GM12878 (cell line): ENCODE data around the gene MICA.

ENCODE experiments used
- CEBPB ChIP-seq, 2 experiments: fragments of 150-350 bp in 1 of 2; IDR thresholded peaks; 2 replicates each; pipeline ENCODE4 v1.6.1; 2012 to 2014; ENCODE audit warnings: low read depth in 2 of 2, low read length in 2 of 2, borderline replicate concordance in 1 of 2, inconsistent platforms in 1 of 2
- CHD2 ChIP-seq: IDR thresholded peaks from 2 replicates; pipeline ENCODE4 v1.6.1; 2011; ENCODE audit warnings: low read depth, low read length, improper control_type of control experiment, borderline replicate concordance
- EP300 ChIP-seq, 2 experiments: fragments of 150-350 bp in 1 of 2; IDR thresholded peaks; 2 replicates each; pipeline ENCODE4 v1.6.1; 2011 to 2012; ENCODE audit warnings: low read depth in 2 of 2, low read length in 2 of 2, borderline replicate concordance in 1 of 2, improper control_type of control experiment in 1 of 2, inconsistent platforms in 1 of 2; ENCODE audit not compliant: control insufficient read depth in 1 of 2
- MXI1 ChIP-seq: fragments of 150-350 bp; IDR thresholded peaks from 2 replicates; pipeline ENCODE4 v1.6.1; 2011; ENCODE audit warnings: low read depth, mild to moderate bottlenecking, inconsistent platforms, low read length, improper control_type of control experiment
- NR2C2 ChIP-seq: IDR thresholded peaks from 2 replicates; pipeline ENCODE4 v1.6.1; 2011; ENCODE audit warnings: borderline replicate concordance, low read depth; ENCODE audit not compliant: control insufficient read depth, insufficient read length
- POLR2A ChIP-seq: IDR thresholded peaks from 2 replicates; pipeline ENCODE4 v1.6.1; 2011; ENCODE audit warnings: low read depth, mild to moderate bottlenecking, low read length
- POLR2AphosphoS5 ChIP-seq: IDR thresholded peaks from 2 replicates; pipeline ENCODE4 v1.6.1; 2011; ENCODE audit warnings: mild to moderate bottlenecking, low read length, inconsistent platforms
- RAD21 ChIP-seq: IDR thresholded peaks from 2 replicates; pipeline ENCODE4 v1.6.1; 2011; ENCODE audit warnings: mild to moderate bottlenecking, low read depth, low read length, moderate library complexity; ENCODE audit not compliant: insufficient read depth
- TBL1XR1 ChIP-seq: IDR thresholded peaks from 2 replicates; pipeline ENCODE4 v1.6.1; 2012; ENCODE audit warnings: low read depth, low read length, improper control_type of control experiment
- TF ChIP-seq, protein P1 (sequence below): fragments of 450-650 bp; IDR thresholded peaks from 2 replicates; pipeline ENCODE4 v1.6.1; 2017; ENCODE audit warnings: mild to moderate bottlenecking, moderate library complexity
- TF ChIP-seq, protein P2 (sequence below), 3 experiments: IDR thresholded peaks in 2 of 3; conservative IDR thresholded peaks in 1 of 3; 2 replicates each; pipeline ENCODE4 v1.5.1; 2011; ENCODE audit warnings: low read depth in 3 of 3, low read length in 3 of 3, mild to moderate bottlenecking in 3 of 3, control low read depth in 2 of 3, moderate library complexity in 2 of 3, inconsistent platforms in 1 of 3, mixed read lengths in 1 of 3; ENCODE audit not compliant: control insufficient read depth in 2 of 3, insufficient read depth in 1 of 3; ENCODE audit errors: extremely low read depth in 1 of 3
- TF ChIP-seq, protein P3 (sequence below): fragments of 450-650 bp; IDR thresholded peaks from 2 replicates; pipeline ENCODE4 v1.6.1; 2017; ENCODE audit warnings: low read depth, mild to moderate bottlenecking, moderate library complexity
- TF ChIP-seq, protein P4 (sequence below): IDR thresholded peaks from 2 replicates; pipeline ENCODE4 v1.6.1; 2011; ENCODE audit warnings: mild to moderate bottlenecking, low read depth, low read length, moderate library complexity; ENCODE audit not compliant: insufficient replicate concordance

DNA sequence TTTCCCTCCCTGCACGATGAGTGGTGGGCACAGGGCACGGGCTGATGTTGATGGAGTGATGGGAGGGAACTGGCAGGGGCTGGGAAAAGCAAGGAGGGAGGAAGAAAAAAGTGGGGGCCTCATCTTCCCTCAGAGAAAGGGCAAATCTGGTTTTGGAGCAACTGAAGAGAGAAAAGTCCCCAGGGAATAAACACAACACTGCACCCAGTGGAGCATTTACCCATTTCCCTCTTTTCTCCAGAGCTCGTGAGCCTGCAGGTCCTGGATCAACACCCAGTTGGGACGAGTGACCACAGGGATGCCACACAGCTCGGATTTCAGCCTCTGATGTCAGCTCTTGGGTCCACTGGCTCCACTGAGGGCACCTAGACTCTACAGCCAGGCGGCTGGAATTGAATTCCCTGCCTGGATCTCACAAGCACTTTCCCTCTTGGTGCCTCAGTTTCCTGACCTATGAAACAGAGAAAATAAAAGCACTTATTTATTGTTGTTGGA lies 11.4 kb downstream of the MICA start:
- TF ChIP-seq, protein P1, sequence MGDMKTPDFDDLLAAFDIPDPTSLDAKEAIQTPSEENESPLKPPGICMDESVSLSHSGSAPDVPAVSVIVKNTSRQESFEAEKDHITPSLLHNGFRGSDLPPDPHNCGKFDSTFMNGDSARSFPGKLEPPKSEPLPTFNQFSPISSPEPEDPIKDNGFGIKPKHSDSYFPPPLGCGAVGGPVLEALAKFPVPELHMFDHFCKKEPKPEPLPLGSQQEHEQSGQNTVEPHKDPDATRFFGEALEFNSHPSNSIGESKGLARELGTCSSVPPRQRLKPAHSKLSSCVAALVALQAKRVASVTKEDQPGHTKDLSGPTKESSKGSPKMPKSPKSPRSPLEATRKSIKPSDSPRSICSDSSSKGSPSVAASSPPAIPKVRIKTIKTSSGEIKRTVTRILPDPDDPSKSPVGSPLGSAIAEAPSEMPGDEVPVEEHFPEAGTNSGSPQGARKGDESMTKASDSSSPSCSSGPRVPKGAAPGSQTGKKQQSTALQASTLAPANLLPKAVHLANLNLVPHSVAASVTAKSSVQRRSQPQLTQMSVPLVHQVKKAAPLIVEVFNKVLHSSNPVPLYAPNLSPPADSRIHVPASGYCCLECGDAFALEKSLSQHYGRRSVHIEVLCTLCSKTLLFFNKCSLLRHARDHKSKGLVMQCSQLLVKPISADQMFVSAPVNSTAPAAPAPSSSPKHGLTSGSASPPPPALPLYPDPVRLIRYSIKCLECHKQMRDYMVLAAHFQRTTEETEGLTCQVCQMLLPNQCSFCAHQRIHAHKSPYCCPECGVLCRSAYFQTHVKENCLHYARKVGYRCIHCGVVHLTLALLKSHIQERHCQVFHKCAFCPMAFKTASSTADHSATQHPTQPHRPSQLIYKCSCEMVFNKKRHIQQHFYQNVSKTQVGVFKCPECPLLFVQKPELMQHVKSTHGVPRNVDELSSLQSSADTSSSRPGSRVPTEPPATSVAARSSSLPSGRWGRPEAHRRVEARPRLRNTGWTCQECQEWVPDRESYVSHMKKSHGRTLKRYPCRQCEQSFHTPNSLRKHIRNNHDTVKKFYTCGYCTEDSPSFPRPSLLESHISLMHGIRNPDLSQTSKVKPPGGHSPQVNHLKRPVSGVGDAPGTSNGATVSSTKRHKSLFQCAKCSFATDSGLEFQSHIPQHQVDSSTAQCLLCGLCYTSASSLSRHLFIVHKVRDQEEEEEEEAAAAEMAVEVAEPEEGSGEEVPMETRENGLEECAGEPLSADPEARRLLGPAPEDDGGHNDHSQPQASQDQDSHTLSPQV = no peak
- TF ChIP-seq, protein P2, sequence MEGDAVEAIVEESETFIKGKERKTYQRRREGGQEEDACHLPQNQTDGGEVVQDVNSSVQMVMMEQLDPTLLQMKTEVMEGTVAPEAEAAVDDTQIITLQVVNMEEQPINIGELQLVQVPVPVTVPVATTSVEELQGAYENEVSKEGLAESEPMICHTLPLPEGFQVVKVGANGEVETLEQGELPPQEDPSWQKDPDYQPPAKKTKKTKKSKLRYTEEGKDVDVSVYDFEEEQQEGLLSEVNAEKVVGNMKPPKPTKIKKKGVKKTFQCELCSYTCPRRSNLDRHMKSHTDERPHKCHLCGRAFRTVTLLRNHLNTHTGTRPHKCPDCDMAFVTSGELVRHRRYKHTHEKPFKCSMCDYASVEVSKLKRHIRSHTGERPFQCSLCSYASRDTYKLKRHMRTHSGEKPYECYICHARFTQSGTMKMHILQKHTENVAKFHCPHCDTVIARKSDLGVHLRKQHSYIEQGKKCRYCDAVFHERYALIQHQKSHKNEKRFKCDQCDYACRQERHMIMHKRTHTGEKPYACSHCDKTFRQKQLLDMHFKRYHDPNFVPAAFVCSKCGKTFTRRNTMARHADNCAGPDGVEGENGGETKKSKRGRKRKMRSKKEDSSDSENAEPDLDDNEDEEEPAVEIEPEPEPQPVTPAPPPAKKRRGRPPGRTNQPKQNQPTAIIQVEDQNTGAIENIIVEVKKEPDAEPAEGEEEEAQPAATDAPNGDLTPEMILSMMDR (IDR thresholded peaks at IDR 0.05 in 2 of 3, conservative IDR thresholded peaks at IDR 0.05 in 1 of 3; ENCODE audit: control insufficient read depth in 2 of 3, extremely low read depth in 1 of 3, insufficient read depth in 1 of 3, low read depth in 3 of 3, low read length in 3 of 3) = no peak
- TF ChIP-seq, protein P3, sequence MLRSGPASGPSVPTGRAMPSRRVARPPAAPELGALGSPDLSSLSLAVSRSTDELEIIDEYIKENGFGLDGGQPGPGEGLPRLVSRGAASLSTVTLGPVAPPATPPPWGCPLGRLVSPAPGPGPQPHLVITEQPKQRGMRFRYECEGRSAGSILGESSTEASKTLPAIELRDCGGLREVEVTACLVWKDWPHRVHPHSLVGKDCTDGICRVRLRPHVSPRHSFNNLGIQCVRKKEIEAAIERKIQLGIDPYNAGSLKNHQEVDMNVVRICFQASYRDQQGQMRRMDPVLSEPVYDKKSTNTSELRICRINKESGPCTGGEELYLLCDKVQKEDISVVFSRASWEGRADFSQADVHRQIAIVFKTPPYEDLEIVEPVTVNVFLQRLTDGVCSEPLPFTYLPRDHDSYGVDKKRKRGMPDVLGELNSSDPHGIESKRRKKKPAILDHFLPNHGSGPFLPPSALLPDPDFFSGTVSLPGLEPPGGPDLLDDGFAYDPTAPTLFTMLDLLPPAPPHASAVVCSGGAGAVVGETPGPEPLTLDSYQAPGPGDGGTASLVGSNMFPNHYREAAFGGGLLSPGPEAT = no peak
- TF ChIP-seq CEBPB (IDR thresholded peaks at IDR 0.05; ENCODE audit: borderline replicate concordance in 1 of 2, low read depth in 2 of 2, low read length in 2 of 2) (no peak), RAD21 (no peak), EP300 (IDR thresholded peaks at IDR 0.05; ENCODE audit: borderline replicate concordance in 1 of 2, control insufficient read depth in 1 of 2, low read depth in 2 of 2, low read length in 2 of 2) (no peak), POLR2A (no peak), POLR2AphosphoS5 (no peak), TBL1XR1 (no peak), CHD2 (no peak), NR2C2 (no peak), MXI1 (no peak)
- TF ChIP-seq, protein P4, sequence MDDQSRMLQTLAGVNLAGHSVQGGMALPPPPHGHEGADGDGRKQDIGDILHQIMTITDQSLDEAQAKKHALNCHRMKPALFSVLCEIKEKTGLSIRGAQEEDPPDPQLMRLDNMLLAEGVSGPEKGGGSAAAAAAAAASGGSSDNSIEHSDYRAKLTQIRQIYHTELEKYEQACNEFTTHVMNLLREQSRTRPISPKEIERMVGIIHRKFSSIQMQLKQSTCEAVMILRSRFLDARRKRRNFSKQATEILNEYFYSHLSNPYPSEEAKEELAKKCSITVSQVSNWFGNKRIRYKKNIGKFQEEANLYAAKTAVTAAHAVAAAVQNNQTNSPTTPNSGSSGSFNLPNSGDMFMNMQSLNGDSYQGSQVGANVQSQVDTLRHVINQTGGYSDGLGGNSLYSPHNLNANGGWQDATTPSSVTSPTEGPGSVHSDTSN = no peak
